IPS-18c (cell line): ENCODE measurements around the gene PLEKHS1.
"Not testable (repeated sequence)": the region's sequence is repeated elsewhere in the genome, so short reads cannot be mapped to it uniquely, and the experiment has no call there.

Source experiments
- H3K4me3 ChIP-seq: 2 replicates; pipeline ENCODE4 v1.7.0; 2013; ENCODE audit warnings: low read depth, mild to moderate bottlenecking, low read length, moderate library complexity; ENCODE audit not compliant: insufficient read depth
- H3K9me3 ChIP-seq: one replicate; pipeline ENCODE4 v1.6.1; 2013; ENCODE audit warnings: mild to moderate bottlenecking, low read length, moderate library complexity; ENCODE audit not compliant: control insufficient read depth, insufficient read depth

Gene PLEKHS1

DNA sequence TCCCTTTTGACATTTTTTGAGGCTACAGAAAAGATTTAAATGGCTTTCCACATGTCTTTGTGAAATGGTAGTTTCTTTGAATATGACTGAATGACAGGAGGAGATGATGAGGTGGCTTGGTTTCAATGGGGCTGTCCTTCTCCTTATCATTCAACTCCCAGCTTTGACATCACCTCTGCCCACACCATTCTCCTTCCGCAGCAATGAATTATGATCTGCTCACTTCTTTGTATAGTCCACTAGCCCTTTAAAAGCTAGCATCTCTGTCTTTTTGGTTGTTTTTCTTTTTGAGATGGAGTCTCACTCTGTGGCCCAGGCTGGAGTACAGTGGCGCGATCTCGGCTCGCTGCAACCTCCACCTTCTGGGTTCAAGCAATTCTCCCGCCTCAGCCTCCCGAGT lies 70.7 kb downstream of the PLEKHS1 start:
- Histone ChIP-seq H3K4me3 (no peak overlapping the region), H3K9me3 (peaks cover 2% of the 10 kb centered on the region)

DNA sequence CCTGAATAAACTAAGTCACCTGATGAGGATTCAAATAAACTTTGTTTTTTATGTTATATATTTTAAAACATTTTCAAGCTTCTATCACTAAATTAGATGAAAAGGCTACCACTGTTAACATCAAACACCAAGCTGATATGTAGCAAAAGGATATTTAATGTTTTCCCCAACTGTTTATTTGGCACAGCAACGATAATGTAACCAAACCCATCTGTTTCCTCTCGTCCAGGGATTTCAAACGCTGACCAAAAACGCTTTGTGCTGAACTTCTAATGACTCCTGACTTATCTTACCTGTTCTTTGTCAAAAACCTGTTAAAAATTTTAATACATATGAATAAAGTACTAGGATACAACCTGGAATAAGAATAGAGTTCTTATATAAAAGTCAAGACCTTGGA lies 71.9 kb downstream of the PLEKHS1 start:
- peaks cover 2% of the 10 kb centered on the region for H3K9me3 ChIP-seq

DNA sequence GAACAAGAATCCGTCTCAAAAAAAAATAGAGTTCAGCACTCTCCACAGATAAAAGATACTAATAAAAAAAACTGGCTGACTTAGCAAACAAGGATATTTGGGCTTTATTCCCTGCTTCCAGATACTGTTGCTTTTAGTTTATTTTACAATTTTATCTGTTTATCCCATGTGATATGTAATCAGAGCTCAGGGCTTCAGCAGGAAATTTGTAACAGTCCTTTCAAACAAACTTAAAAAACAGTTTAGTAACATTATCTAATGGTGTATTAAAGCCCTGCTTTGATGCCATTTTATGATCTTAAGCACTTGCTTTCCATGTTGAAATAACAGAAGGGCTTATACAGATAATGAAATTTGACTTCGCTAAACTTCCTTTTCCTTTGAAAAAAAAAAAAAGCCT lies 74.3 kb downstream of the PLEKHS1 start:
- peaks cover 2% of the 10 kb centered on the region for H3K9me3 ChIP-seq
- H3K4me3 ChIP-seq: no peak overlapping the region

More for the DNA sequence above, 71.9 kb downstream of the PLEKHS1 start:
- no peak overlapping the region for H3K4me3 ChIP-seq

DNA sequence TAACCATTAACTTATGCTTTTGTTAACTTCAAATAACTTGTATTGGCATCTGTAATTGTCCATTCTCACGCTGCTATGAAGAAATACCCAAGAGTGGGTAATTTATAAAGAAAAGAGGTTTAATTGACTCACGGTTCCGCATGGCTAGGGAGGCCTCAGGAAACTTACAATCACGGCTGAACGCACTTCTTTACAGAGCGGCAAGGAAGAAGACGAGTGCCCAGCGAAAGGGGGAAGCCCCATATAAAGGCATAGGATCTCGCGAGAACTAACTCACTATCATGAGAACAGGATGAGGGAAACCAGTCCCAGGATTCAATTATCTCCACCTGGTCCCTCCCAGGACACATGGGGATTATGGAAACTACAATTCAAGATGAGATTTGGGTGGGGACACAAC lies 77.1 kb downstream of the PLEKHS1 start:
- H3K4me3 ChIP-seq, H3K9me3 ChIP-seq: not testable (repeated sequence)
